Liver (tissue), 9 donors: ENCODE data around the gene XRN1. TPM values are rescaled to one million over a fixed set of nuclear protein-coding genes. Genes with fewer than 3 reads are reported as not detected.

Source experiments
- DNase-seq: peaks from one replicate; pipeline ENCODE4 v3.0.0-alpha.2; 2017; ENCODE audit warnings: low spot score
- H3K27ac ChIP-seq, 2 donors: one replicate each; pipeline ENCODE4 v1.7.0; 2013; ENCODE audit warnings: inconsistent platforms in 2 of 2, low read length in 2 of 2, control low read depth in 1 of 2, low read depth in 1 of 2, mild to moderate bottlenecking in 1 of 2
- H3K27me3 ChIP-seq, 4 donors: one replicate each; pipeline versions ENCODE4 v1.6.1 to v1.7.0; 2013; ENCODE audit warnings: low read length in 3 of 4, inconsistent platforms in 1 of 4, mild to moderate bottlenecking in 1 of 4, moderate library complexity in 1 of 4; ENCODE audit not compliant: control insufficient read depth in 4 of 4, insufficient read depth in 4 of 4
- H3K36me3 ChIP-seq, 4 donors: one replicate each; pipeline versions ENCODE4 v1.6.1 to v1.7.0; 2013; ENCODE audit warnings: low read length in 3 of 4, mild to moderate bottlenecking in 3 of 4, low read depth in 1 of 4, moderate library complexity in 1 of 4; ENCODE audit not compliant: control insufficient read depth in 4 of 4, insufficient read depth in 3 of 4
- H3K4me1 ChIP-seq, 4 donors: one replicate each; pipeline versions ENCODE4 v1.6.1 to v1.7.0; 2013; ENCODE audit warnings: low read length in 3 of 4, mild to moderate bottlenecking in 3 of 4, moderate library complexity in 1 of 4; ENCODE audit not compliant: control insufficient read depth in 4 of 4, insufficient read depth in 4 of 4
- H3K4me3 ChIP-seq, 3 donors: one replicate each; pipeline versions ENCODE4 v1.6.1 to v1.7.0; 2013; ENCODE audit warnings: low read length in 3 of 3, control low read depth in 1 of 3, low read depth in 1 of 3, mild to moderate bottlenecking in 1 of 3
- H3K9ac ChIP-seq, 2 donors: one replicate each; pipeline ENCODE4 v1.7.0; 2013; ENCODE audit warnings: low read length in 2 of 2, mild to moderate bottlenecking in 2 of 2, moderate library complexity in 2 of 2, control low read depth in 1 of 2, low read depth in 1 of 2
- H3K9me3 ChIP-seq, 4 donors: one replicate each; pipeline versions ENCODE4 v1.6.1 to v1.7.0; 2013; ENCODE audit warnings: low read length in 3 of 4; ENCODE audit not compliant: control insufficient read depth in 4 of 4
- EGR1 ChIP-seq, 2 donors: IDR thresholded peaks; 2 replicates each; pipeline ENCODE4 v1.6.1; 2016 to 2018; ENCODE audit warnings: antibody characterized with exemption in 2 of 2, low read depth in 2 of 2
- FOXA1 ChIP-seq: IDR thresholded peaks from 2 replicates; pipeline ENCODE4 v1.6.1; 2016; ENCODE audit warnings: antibody characterized with exemption
- FOXA2 ChIP-seq: IDR thresholded peaks from 2 replicates; pipeline ENCODE4 v1.6.1; 2016; ENCODE audit warnings: antibody characterized with exemption
- HNF4A ChIP-seq, 2 donors: conservative IDR thresholded peaks; 2 replicates each; pipeline ENCODE4 v1.6.1; 2016; ENCODE audit warnings: antibody characterized with exemption in 2 of 2, mild to moderate bottlenecking in 2 of 2
- HNF4G ChIP-seq: IDR thresholded peaks from 2 replicates; pipeline ENCODE4 v1.6.1; 2016; ENCODE audit warnings: antibody characterized with exemption
- JUND ChIP-seq, 2 donors: IDR thresholded peaks; 2 replicates each; pipeline ENCODE4 v1.6.1; 2016; ENCODE audit warnings: antibody characterized with exemption in 2 of 2
- NR2F2 ChIP-seq: IDR thresholded peaks from 2 replicates; pipeline ENCODE4 v1.6.1; 2016; ENCODE audit warnings: antibody characterized with exemption
- RAD21 ChIP-seq, 2 donors: IDR thresholded peaks; 2 replicates each; pipeline ENCODE4 v1.6.1; 2016; ENCODE audit warnings: antibody characterized with exemption in 2 of 2, mild to moderate bottlenecking in 2 of 2
- RXRA ChIP-seq, 2 donors: IDR thresholded peaks; 2 replicates each; pipeline ENCODE4 v1.6.1; 2017 to 2018; ENCODE audit warnings: antibody characterized with exemption in 2 of 2, mild to moderate bottlenecking in 1 of 2
- SP1 ChIP-seq: IDR thresholded peaks from 2 replicates; pipeline ENCODE4 v1.6.1; 2018; ENCODE audit warnings: antibody characterized with exemption, mild to moderate bottlenecking
- TAF1 ChIP-seq: conservative IDR thresholded peaks from 2 replicates; pipeline ENCODE4 v1.6.1; 2016; ENCODE audit warnings: antibody characterized with exemption, mild to moderate bottlenecking
- YY1 ChIP-seq: IDR thresholded peaks from 2 replicates; pipeline ENCODE4 v1.6.1; 2016; ENCODE audit warnings: antibody characterized with exemption, mild to moderate bottlenecking
- WGBS: extraction: QIAGEN DNeasy Blood & Tissue Kit; methylation state at CpG from one replicate; pipeline ENCODE4 v1.1.7; 2013; 5-methylcytosine and 5-hydroxymethylcytosine counted together
- polyA plus RNA-seq, 2 donors: library from polyadenylated mRNA; stranded (reverse) in 1 of 2; unstranded in 1 of 2; fragments of 200-250 nt in 1 of 2; fragments of >200 nt in 1 of 2; fragmentation: Nextera tagmentation in 1 of 2; extraction: Ambion mirVana in 1 of 2; gene quantifications; one replicate each; pipeline versions ENCODE4 v1.2.1 to v1.2.3, GENCODE V29; 2013 to 2015
- total RNA-seq, 2 donors: library from RNA; depleted of rRNA; stranded (reverse); fragments of >200 nt; gene quantifications; one replicate each; pipeline ENCODE4 v1.2.3, GENCODE V29; 2014
- TF ChIP-seq, protein P1 (sequence below): fragments of 150-350 bp; IDR thresholded peaks from 2 replicates; pipeline ENCODE4 v1.5.1; 2017; ENCODE audit warnings: improper control_type of control experiment, low read depth, low read length; ENCODE audit not compliant: missing input control
- TF ChIP-seq, protein P2 (sequence below): IDR thresholded peaks from 2 replicates; pipeline ENCODE4 v1.6.1; 2016; ENCODE audit warnings: antibody characterized with exemption
- TF ChIP-seq, protein P3 (sequence below): IDR thresholded peaks from 2 replicates; pipeline ENCODE4 v1.6.1; 2016; ENCODE audit warnings: antibody characterized with exemption
- TF ChIP-seq, protein P4 (sequence below): IDR thresholded peaks from 2 replicates; pipeline ENCODE4 v1.6.1; 2016; ENCODE audit warnings: antibody characterized with exemption, mild to moderate bottlenecking
- donor health status: healthy.
- donor health status: healthy.
- donor health status: healthy.
- donor health status: healthy.
- donor health status: healthy.

The XRN1 gene
- total and polyA plus RNA-seq, 4 donors: 4.3 to 41.4 (median 25.9) TPM

DNA sequence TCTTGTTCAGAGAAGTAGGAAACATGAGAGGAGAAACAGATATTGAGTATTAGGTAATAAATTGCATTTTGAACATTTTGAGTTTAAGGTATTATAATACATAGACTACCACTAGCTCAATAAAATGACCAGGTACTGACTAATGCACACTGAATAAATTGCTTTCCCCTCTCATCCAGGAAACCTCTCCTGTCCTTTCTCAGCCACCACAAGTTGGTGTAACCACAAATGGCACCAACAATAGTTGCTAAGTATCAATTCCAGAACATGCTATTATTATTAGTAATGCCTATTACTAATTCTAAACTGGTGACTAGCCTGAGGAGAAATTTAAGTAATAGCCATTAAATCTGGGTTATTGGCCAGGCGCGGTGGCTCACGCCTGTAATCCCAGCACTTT, 47.3 kb upstream of the XRN1 start:
- Histone ChIP-seq H3K36me3 (peaks cover 2 to 43% (median 13%) of the 10 kb centered on the region in 4 donors), H3K4me1 (no peaks in the 10 kb centered on the region), H3K27me3 (no peaks in the 10 kb centered on the region), H3K9ac (no peak overlapping the region), H3K27ac (no peak overlapping the region), H3K9me3 (no peaks in the 10 kb centered on the region), H3K4me3 (no peak overlapping the region)
- no peak for DNase-seq
- no peak for TF ChIP-seq SP1
- TF ChIP-seq YY1: no peak
- TF ChIP-seq NR2F2: no peak
- WGBS: over 99% methylated on average over 3 of the region's 3 CpGs

DNA sequence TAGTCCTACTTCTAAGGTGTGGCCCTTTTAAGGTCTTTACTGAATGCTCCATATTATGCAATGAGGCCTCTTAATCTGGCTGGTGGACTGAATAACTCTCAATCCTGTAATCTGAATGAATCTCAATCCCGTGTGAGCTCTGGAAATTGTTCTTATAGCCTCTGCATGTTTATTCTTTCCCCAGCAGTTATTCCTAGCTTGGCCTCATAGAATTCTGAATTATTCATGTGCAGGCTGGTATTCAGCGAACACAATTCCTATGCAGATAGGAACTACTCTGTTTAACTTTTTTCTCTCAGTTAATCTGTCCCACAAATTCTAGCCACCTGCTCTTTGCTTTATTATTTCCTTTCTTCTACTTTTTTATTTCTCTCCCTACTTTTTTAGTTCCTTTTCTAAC, 44.3 kb upstream of the XRN1 start:
- Histone ChIP-seq H3K9me3 (no peaks in the 10 kb centered on the region), H3K4me1 (no peaks in the 10 kb centered on the region), H3K27ac (no peak overlapping the region), H3K9ac (no peak overlapping the region), H3K4me3 (no peak overlapping the region), H3K36me3 (peaks cover 5 to 36% (median 14%) of the 10 kb centered on the region in 4 donors), H3K27me3 (no peaks in the 10 kb centered on the region)
- DNase-seq: no peak
- TF ChIP-seq TAF1: no peak
- TF ChIP-seq SP1: no peak
- TF ChIP-seq, protein P1, sequence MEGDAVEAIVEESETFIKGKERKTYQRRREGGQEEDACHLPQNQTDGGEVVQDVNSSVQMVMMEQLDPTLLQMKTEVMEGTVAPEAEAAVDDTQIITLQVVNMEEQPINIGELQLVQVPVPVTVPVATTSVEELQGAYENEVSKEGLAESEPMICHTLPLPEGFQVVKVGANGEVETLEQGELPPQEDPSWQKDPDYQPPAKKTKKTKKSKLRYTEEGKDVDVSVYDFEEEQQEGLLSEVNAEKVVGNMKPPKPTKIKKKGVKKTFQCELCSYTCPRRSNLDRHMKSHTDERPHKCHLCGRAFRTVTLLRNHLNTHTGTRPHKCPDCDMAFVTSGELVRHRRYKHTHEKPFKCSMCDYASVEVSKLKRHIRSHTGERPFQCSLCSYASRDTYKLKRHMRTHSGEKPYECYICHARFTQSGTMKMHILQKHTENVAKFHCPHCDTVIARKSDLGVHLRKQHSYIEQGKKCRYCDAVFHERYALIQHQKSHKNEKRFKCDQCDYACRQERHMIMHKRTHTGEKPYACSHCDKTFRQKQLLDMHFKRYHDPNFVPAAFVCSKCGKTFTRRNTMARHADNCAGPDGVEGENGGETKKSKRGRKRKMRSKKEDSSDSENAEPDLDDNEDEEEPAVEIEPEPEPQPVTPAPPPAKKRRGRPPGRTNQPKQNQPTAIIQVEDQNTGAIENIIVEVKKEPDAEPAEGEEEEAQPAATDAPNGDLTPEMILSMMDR: no peak
- TF ChIP-seq, protein P2, sequence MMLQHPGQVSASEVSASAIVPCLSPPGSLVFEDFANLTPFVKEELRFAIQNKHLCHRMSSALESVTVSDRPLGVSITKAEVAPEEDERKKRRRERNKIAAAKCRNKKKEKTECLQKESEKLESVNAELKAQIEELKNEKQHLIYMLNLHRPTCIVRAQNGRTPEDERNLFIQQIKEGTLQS: no peak
- TF ChIP-seq NR2F2: no peak
- no peak for TF ChIP-seq RAD21 (IDR thresholded peaks at IDR 0.05)
- TF ChIP-seq, protein P3, sequence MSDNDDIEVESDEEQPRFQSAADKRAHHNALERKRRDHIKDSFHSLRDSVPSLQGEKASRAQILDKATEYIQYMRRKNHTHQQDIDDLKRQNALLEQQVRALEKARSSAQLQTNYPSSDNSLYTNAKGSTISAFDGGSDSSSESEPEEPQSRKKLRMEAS: no peak
- no peak for TF ChIP-seq EGR1 (IDR thresholded peaks at IDR 0.05; ENCODE audit: low read depth in 2 of 2)
- TF ChIP-seq RXRA (IDR thresholded peaks at IDR 0.05): no peak
- no peak for TF ChIP-seq FOXA1
- TF ChIP-seq HNF4A (conservative IDR thresholded peaks at IDR 0.05): no peak
- over 99% methylated on average over 2 of the region's 2 CpGs for WGBS

DNA sequence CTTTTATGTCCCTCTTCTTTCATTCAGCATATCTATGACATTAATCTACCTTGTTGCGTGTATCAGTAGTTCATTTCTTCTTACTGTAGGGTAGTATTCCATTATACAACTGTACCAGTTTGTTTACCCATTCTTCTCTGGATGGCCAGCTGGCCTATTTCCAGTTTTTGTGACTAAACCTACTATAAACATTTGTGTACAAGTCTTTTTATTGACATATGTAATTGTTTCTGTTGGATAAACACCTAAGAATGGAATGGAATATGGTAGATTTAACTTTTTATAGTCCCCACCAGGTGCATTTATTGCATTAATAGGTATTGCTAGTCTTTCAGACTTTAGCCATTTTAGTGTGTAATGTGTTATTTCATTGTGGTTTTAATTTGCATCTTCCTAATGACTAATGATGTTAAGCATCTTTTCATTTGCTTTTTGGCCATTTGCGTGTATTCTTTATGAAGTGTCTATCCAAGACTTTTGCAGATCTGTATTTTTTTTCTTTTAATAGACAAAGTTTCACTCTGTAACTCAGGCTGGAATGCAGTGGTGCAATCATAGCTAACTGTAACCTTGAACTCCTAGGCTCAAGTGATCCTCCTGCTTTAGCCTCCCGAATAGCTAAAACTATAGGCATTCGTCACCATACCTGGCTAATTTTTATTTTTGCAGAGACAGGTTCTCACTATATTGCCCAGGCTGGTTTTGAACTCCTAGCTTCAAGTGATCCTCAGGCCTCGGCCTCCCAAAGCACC, 41.9 kb upstream of the XRN1 start:
- no peak overlapping the region for H3K27ac ChIP-seq
- H3K9me3 ChIP-seq: no peaks in the 10 kb centered on the region
- DNase-seq: no peak
- H3K36me3 ChIP-seq: peaks cover 6 to 40% (median 15%) of the 10 kb centered on the region in 4 donors
- no peak overlapping the region for H3K4me3 ChIP-seq
- H3K27me3 ChIP-seq: no peaks in the 10 kb centered on the region
- no peaks in the 10 kb centered on the region for H3K4me1 ChIP-seq
- no peak overlapping the region for H3K9ac ChIP-seq
- WGBS: 90% methylated on average over 5 of the region's 5 CpGs
- TF ChIP-seq HNF4A (conservative IDR thresholded peaks at IDR 0.05) (no peak), YY1 (no peak), JUND (IDR thresholded peaks at IDR 0.05) (no peak), HNF4G (no peak), FOXA2 (no peak), NR2F2 (no peak), RAD21 (IDR thresholded peaks at IDR 0.05) (no peak), TAF1 (no peak), SP1 (no peak)
- TF ChIP-seq, protein P3: no peak
- TF ChIP-seq, protein P1: no peak
- TF ChIP-seq, protein P2: no peak
- TF ChIP-seq, protein P4, sequence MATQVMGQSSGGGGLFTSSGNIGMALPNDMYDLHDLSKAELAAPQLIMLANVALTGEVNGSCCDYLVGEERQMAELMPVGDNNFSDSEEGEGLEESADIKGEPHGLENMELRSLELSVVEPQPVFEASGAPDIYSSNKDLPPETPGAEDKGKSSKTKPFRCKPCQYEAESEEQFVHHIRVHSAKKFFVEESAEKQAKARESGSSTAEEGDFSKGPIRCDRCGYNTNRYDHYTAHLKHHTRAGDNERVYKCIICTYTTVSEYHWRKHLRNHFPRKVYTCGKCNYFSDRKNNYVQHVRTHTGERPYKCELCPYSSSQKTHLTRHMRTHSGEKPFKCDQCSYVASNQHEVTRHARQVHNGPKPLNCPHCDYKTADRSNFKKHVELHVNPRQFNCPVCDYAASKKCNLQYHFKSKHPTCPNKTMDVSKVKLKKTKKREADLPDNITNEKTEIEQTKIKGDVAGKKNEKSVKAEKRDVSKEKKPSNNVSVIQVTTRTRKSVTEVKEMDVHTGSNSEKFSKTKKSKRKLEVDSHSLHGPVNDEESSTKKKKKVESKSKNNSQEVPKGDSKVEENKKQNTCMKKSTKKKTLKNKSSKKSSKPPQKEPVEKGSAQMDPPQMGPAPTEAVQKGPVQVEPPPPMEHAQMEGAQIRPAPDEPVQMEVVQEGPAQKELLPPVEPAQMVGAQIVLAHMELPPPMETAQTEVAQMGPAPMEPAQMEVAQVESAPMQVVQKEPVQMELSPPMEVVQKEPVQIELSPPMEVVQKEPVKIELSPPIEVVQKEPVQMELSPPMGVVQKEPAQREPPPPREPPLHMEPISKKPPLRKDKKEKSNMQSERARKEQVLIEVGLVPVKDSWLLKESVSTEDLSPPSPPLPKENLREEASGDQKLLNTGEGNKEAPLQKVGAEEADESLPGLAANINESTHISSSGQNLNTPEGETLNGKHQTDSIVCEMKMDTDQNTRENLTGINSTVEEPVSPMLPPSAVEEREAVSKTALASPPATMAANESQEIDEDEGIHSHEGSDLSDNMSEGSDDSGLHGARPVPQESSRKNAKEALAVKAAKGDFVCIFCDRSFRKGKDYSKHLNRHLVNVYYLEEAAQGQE: no peak
